HG03520 (cell line): Measurements from ENCODE around the gene NDP.
"Not testable (repeated sequence)": the region's sequence is repeated elsewhere in the genome, so short reads cannot be mapped to it uniquely, and the experiment has no call there.

ENCODE experiments used
- ATAC-seq: cut with Tn5 transposase; IDR thresholded peaks from one replicate; pipeline ENCODE4 v1.9.1; 2021; ENCODE audit warnings: mild to moderate bottlenecking, moderate library complexity; ENCODE audit not compliant: unreplicated experiment

NDP gene

DNA sequence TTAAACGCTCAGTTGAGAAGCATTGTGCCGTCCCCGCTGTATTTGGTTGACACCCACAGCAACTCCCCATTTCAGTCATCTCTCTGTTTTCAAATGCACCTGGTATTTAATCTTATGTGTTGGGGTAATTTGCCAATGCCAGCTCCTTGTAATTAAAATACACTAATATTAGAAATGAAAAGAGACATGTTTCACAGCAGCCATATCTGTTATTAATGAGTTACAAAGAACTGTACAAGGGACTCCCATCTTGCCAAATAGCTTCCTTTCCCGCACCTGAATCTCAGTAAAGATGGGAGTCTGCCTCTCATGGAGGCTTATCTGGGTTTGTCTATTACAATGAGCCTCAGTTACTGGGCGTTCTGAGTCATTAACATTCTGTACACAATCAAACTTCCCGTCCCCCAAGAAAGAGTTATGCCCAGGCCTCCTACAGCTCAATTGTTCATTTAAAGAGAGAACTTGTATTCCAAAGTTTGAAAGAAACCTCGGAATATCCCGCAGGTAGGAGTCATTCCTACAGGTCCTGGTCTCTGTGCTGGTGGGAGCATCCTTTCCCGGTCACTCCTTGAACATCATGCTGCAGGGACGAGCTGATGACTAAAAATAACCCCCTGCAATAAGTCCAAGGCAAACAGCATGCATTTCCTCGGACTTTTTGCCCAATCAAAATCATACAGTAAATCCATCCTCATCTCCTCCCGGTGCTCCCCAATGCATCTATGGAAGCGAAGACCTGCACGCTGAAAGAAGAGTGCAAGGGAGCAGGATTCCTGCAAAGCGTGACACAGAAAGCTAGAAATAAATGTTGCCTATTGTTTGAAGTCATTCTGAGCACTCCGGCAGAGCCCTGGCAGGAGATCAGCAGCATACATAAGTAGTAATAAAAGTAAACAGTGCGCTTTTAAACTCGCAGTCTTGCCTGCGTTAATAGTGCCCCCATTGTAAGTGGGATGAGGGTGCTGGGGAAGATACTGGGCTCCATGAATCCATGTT is 926 bp downstream of the NDP start:
- ATAC-seq = no peak

DNA sequence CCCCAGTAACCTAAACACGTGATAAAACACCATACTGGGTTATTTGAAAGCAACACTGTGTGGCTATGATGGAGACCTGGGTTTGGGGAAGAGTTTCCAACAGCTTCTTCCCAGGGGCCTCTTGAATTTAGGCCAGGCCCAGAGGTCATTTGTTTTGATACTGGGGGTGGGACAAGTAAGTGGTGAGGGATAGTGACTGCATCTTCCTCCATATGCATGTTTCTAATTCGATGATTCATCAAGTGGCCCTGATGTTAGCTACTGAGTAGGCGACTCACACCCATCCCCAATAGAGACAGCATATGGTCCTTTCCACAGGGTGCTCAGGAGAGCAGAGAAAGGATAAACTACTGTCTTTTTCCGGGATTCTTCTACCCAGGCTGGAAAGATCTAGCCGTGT is 2.7 kb downstream of the NDP start:
- no peak for ATAC-seq

DNA sequence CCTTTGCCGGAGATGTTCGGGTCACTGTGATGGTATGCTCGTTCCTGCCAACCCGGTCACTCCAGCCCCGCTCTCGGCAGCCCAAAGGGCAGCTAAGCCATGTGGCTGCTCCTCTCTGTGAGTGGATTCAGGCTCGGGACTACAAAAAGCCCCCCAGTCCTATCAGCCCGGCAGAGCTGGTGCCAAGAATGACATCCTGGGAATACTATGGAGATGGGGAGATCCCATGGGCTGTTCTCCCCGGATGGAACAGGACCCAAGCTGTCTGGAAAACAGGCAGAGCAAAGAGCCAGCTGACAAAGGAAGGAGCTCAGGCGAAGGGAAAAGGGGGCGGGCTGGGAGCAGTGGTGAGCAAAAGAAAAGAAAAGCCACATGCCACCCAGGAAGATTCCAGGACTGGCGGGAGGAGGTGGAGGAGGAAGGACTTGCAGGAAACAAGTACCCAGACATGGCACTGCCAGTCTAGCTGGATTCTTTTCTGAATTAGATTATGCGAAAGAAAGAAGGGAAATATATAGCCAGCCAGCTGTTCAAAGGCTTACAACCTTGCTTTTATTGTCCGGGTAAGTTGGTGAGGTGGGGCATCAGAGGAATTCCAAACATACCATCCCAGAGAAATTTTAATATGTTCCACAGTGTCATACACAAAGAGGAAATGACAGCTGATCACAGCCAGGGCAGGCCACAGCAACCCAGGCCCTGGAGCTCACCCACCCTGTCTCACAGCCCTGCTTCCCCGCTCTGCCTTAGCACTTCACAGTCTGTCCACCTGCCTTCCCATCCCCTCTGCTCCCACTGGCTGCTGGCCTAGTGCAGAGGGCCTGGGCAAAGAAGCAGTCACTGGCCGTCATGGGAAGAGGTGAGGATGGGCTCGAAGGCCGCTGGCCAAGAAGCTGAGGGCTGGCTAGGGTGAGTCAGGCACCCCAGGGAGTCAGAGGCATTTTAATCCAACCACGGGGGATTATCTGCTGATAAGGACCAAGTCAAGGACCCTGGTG is 3.4 kb downstream of the NDP start:
- no peak for ATAC-seq

DNA sequence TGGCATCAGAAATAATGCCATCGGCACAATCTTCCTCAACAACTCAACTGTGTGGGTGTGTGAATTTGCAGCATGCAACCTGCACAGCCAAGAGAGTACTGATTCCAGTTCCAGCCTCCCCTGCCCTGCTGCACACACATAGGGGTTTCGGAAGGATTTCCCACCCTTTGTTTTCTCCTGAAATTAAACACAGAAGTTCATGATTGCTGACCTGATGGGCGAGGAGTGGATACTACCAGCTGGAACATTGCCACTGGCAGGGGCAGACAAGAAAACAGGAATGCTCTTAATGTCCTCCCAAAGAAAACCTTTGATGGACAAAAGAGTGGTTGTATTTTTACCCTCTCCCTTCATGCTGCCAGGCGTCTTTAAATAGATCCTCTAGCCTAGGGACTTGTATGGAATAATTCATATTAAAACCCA is 4.8 kb downstream of the NDP start:
- no peak for ATAC-seq

DNA sequence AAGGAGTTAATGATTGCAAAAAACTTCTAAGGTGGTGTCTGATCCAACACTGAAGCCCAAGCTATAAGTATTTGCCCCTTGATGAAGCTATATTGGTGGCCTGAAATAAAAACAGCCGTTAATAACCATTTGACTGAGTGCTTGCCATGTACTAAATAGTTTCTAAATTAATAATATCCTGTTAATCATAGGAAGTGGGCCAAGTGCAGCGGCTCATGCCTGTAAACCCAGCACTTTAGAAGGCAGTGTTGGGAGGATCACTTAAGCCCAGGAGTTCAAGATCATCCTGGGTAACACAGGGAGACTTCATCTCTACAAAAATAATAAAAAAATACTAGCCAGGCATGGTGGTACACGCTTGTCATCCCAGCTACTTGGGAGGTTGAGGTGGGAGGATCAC is 8.3 kb downstream of the NDP start:
- ATAC-seq = no peak

DNA sequence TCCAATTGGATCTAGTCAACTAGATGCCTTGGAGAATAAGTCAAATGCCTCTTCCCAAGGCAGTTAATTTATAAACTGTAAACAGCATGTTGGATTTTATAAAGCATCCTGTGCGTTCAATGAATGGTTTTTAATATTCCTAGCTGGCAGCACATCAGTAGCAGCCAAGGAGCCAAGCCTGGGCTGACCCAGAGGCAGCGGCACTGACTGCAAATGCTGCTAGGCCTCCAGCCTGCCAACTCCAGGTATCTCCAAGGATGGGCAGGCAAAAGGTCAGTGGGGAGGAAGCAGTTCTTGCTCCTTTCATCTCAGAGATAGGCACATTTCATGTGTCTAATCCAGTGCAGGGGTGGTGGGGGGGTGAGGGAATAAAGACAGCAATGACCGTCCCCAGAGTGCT is 9.5 kb downstream of the NDP start:
- ATAC-seq = no peak

DNA sequence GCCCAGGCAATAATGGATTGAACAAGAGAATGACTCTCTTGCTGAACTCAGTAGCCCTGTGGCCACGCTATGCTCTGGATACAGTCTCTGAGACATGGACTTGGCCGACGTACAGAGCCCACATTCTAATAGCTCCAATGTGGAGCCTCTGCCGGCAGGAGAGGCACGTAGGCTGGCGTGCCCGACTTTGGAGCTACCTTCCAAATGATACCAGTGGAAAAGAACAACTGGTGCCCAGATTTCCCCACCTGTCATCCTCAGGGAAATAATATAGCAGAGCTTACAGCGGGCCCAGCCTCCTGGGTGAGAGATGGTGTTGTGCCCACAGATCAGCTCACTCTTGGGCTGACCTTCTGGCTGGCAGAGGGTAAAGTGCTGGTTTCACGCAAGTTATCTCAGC is 10.6 kb downstream of the NDP start:
- ATAC-seq = no peak

DNA sequence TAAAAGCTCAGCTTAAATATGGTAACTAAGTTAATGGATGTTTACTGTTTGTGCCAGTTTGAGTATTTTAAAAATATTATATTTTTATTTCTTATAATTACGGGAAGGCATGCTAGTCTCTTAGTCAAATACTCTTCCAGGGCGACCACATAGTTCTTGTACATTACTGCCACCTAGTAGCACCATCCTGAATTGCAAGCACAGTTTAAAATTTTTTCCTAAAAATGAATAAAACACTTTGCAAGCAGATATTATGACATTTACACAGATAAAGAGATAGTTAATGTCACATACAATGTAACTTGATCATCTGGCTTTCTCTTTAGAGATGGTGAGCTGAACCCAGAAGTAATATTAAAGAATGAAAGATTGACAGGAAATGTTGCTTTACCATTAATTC is 11.5 kb downstream of the NDP start:
- ATAC-seq = no peak

DNA sequence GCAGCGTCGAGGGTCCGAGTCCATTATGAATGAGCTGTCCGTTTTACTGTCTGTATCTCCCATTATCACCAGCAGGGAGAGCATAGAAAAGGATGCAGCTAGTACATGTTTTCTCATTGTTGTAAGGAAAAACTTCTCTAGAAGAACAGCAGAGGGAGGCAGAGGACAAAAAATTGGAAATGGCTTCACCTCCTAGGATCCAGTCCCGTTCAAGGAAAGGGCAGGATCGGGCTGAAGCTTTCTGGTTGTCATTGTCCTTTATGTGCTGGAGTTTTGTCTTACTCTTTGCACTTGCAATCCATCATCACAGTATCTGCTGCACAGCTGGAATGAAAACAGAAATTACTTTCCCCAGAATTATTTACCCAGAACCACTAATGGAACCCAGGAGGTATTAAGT is 14.7 kb downstream of the NDP start:
- ATAC-seq = peak; percentile 71

DNA sequence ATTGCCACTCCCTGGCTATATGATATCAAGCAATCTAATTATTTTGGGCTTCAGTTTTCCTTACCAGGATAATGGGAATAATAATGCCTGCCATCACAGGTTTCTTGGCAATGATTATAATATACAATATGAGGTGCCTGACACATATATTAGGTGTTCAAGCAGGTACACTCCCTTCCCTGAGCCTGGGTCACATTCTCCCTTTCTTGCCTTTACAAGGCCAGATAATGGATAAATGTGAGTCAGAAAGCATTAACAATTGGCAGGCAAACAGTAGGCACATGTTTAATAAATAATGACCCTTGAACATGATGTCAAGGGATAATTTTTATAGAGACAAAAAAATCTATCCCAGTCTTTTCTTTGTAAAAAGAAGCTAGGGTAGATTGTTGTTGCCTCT is 17.2 kb downstream of the NDP start:
- no peak for ATAC-seq

DNA sequence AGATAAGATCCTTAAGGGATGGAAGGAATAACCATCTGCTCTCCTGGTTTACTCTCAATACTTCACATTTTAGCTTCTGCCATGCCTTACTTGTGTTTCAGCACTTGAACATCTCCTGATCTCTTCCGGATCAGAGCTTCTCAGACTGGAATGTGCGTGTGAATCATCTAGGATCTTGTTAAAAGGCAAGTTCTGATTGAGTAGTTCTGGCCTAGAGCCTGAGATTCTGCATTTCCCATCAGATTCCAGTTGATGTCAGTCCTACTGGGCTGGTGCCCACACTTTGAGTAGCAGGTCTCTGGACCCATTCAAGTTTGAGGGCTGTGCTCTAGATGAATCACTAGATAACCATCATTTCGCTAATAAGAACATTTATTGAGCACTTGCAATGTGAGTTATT is 20.0 kb downstream of the NDP start:
- ATAC-seq = no peak

DNA sequence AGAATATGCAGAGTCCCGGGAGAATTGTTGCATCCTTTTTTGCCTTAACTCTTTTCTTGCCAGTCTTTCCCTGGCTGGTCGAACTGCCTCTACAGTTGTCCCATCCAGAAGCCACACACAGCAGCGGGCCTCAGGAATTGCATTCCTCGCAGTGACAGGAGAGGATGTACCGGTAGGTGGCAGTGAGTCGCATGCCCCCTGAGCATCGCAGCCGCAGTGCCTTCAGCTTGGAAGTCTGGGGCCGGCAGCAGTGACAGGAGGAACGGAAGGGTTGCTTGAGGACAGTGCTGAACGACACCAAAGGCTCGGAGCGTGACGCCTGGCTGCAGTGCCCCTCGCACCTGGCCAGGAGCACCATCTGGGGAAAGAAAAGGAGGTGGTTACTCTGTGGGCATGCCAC is 23.5 kb downstream of the NDP start:
- ATAC-seq = no peak

DNA sequence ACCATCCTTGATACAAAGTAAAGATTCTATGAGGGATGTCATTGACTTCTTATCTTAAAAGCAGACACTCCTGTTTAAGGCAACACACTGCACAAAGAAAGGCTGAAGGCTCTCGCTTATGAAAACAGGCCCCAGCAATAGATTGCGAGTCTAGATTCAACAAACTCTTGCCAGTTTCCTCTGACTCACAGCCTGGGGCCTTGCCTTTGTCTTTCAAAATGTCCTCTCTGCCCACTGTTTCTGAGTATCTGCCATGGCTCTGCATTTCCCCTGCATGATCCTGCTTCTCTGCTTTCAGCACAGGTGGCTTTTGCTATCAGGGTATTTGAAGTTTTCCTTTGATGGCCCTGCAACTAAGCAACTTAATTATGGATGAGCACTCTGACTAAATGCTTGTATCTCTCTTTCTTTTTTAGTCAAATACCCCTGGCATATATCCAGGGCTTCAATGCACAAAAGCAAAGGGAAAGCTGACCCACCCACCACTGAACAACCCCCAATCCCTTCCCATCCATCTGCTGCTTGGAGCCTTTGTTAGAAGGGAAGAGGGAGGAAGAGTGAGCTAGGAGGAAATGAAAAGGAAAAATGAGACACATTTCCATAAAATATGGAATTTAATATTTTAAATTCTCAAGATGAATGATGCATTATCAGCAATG is 32.2 kb downstream of the NDP start:
- no peak for ATAC-seq

DNA sequence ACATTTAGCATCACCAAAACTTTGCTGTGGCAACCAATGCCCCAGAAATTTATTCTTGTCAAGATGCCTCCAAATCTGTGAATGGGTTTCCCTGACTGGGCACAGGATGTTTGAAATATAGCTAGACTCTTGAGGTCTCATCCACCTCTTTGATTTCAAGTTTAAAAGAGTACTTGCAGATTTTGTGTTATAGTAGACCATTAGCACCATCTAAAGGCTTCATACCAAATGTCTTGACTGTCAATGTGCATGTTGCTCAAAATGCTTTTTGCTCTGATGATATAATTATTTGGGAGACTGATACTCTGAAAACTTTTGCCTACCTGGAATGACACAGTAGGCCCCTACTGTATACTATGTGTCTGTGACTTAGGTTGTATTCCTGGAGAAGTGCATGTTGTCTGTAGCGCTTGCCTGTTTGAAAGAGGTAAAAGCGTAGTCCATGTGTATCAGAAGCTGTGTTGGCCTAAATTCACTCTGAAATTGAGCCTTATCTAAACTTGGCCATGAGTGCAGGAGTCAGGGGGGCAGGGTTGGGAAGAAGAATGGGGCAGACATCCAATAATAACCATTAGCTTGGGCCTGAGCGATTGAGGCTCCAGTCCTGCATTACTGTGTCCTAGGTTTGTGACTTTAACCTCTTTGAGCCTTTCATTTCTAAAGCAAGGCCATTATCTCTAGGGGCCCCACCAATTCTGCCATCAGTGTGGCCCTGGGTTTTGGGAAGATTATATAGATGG is 33.8 kb downstream of the NDP start:
- ATAC-seq = no peak

DNA sequence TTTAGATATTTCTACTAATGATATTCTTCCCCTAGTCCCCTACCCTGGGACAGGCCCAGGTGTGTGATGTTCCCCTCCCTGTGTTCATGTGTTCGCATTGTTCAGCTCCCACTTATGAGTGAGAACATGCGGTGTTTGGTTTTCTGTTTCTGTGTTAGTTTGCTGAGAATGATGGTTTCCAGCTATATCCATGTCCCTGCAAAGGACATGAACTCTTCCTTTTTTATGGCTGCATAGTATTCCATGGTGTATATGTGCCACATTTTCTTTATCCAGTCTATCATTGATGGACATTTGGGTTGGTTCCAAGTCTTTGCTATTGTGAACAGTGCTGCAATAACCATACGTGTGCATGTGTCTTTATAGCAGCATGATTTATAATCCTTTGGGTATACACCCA is 51.2 kb downstream of the NDP start:
- not testable (repeated sequence) for ATAC-seq

DNA sequence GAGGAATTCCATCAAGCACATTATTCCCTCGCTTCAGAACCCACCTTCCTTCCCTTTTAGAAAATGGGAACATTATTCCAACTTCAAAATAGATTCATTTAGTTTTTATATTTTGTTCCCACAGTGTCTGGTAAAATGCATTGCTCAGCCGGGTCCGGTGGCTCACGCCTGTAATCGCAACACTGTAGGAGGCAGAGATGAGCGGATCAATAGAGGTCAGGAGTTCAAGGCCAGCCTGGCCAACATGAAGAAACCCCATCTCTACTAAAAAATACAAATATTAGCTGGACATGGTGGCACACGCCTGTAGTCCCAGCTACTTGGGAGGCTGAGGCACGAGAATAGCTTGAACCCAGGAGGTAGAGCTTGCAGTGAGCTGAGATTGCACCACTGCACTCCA is 62.4 kb downstream of the NDP start:
- not testable (repeated sequence) for ATAC-seq

DNA sequence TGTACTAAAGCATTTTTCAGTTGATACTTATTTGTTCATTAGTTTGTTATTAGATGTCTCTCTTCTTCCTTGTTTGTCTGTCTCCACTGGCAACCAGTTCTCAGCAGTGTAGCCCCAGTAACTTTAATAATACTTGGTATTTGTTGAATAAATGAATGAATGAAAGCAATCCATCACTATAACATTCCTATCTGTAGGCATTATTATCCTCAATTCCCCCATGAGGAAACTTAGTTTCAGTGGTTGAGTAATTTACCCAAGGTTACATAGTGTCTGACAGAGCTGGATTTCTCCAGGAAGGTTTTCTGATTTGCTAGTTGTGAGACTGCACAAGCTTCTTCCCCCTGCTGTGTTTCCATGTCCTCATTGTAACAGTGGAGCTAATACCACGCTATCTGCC is 63.2 kb downstream of the NDP start:
- no peak for ATAC-seq

DNA sequence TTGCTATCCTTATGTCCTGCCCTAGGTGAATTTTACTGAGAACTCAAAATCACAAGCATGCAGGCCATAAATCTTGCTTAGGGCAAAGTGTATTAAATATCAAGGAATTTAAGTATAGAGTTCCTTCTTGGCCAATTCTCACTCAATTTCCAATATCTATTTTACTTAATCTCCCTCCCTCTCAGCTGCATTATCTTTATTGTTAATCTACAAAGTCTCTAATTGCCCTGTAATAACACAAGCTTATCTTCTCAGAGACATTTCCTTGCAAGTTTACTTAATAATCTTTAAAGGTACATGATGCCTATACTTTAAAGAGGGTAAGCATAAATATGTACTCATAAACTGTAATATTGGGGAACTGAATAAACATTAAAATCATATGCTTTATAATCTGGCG is 64.0 kb downstream of the NDP start:
- no peak for ATAC-seq

DNA sequence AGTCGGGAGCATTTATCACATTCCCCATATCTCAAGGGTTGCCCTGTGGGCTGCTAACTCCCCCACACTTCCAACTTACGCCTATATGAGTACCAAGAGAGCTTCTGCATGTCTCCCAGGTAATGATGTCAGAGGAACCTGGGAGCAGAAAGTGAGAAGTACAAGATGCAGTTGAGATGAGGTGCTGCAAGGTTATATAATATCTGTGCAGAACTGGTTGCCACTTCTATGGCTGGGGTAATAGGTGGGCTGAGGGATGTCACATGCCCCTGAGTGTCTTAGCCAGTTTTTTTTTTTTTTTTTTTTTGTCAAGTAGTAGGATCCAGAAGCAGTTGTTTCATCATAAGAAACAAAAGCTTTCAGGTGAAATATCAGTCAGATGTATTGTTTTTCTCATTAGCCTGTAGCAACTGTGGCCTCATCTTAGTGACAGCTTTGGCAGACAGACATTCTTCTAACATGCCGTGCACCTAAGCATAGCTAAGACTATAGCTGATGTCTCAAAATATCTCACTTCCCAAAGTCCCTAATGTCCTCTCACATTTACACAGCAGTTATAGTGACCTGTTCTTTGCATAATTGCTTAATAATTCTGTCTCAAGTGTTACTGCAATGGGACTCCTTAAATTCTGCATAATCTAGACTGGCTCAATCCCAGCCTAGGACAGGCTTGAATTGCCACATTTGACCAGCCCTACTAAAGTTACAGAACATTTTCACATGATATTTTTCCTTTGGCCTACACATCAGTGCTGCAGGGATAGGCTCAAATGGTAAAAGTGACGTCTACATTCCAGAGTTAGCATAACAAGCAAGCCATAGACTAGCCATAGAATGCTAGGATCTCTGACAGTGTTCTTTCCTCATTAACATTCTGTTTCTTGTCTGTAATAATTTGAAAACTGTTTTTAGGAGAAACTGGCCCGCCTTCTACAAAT is 73.0 kb downstream of the NDP start:
- ATAC-seq = no peak
